ENCODE measurements around the gene MEGF6. TPM values are rescaled to one million over a fixed set of nuclear protein-coding genes. Genes with fewer than 3 reads are reported as not detected.

MEGF6 gene
- total RNA-seq, 1 donor from 2014 or later: 12.5 TPM

DNA sequence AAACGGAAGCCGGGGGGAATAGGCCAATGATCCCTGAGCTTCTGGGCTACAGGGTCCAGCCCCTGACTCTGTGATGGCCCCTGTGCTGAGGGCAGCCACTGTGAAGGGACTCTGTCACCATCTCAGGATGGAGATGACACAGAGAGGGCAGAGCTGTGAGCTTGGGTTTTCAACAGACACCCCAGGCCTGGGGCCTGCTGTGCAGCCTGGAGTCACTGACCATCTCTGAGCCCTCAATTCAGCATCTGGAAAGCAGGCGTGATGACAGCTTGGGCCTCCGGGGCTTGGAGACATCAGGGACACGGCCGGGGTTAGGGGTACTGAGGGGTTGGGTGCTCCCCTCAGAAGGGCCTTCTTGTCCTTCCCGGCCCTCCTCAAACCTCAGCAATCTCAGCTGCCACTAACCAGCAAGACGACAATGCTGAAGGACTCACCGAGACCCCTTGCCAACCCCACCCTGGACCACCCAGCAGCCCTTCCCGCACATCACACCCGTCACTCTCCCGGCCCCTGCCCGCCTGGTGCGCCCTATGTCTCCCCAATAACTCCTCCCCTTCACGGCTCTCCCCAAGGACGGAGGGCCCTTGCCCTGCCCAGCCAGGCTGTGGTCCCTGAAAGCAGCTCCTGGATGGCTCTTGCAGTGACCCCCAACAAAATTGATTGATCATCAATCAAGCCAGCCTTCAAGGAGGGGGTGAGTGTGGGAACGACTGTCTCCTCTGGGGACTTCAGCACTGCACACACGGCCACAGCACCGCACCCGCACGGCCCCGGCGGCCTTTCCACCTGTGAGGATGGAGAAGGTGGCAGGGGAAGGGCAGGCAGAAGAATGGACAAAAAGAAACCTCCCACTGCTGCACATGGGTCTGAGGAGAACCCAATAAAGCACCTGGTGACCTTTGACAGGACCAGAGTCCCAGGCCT lies 4.3 kb downstream of the MEGF6 start:
- no peak for ATAC-seq

GRCh38 chr1:3604997-3605823 lies 6.1 kb downstream of the MEGF6 start:
- ATAC-seq: no peak

DNA sequence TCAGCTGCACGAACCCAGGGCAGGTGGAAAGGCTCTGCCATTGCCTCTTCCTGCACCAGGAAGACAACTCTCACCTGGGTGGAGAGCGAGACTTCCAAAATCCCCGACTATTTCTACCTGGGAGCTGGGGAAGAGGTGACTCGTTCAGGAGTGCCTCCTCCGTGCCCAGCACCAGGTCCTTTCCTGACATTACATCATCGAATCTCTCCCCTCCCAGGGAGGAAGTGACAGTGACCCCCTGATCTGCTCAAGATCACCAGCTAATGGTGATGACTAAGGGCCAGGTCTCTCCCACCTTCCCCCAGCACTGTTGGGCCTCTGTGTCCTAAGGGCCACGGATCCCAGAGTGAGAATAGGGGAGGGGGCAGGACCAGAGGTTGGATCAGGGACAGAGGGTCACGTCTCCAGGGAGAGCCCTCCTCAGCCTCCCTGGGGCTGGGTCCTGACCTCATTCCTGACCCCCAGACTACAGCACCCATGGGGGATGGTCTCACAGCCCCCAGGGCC lies 6.8 kb downstream of the MEGF6 start:
- ATAC-seq: no peak

- no peak for ATAC-seq
These were observed 7.5 kb downstream of the MEGF6 start for GRCh38 chr1:3603571-3604467.

GRCh38 chr1:3603156-3603555 lies 8.2 kb downstream of the MEGF6 start:
- ATAC-seq: no peak

DNA sequence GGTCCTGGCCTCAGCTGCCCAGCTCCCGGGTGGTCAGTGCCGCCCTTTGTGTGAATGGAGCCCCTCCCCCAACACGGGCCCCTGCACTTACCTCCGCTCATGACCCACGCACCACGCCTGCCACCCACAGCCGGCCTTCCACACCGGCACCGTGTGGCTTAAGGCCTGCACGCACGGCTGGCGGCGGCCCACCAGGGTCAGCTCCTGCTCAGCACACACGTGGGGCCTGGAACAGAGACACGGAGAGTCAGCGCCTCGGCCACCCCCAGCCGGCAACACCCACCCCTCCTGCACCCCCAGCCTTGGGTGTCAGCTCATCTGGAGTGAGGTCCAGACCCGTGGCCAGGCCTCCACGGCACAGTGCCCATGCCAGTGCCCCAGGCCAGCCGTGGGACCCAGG lies 8.9 kb downstream of the MEGF6 start:
- no peak for ATAC-seq

DNA sequence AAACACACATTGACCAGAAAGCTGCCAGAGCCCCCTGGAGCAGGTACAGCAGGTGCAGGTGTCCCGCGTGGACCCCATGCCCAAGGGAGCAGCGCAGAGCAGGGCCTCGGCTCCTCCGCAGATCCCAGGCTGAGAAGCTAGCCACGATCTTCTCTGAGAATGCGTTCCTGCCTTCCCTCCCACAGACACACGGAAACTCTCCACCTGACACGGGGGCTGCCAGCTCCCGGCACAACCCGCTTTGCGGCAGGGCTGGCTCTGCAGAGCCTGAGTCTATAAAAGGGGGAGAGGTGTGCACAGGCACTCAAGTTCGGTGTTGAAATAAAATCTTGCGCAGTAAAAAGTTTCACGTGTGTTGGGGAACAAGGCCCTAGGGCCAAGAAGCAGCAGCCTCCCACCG lies 9.6 kb downstream of the MEGF6 start:
- no peak for ATAC-seq

- ATAC-seq: no peak
These were observed 11.0 kb downstream of the MEGF6 start for GRCh38 chr1:3600354-3600753.

DNA sequence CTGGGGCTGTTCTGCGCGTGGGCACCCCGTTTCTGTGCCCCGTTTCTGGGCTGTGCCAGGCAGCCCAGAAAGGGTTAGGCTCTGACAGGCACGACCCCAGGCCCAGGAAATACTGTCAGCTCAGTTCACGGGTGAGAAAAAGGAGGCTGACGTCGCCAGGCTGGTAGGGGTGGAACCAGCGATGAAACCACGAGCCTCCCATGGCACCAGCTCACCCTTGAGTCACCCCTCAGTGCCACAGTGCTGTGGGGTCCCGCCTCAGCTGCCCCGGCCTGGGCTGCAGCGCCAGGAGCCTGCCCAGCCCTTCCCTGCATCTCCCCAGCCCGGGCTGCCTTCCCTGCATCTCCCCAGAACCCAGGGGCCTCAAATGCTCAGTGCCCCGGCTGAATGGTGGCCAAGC lies 11.5 kb downstream of the MEGF6 start:
- no peak for ATAC-seq

DNA sequence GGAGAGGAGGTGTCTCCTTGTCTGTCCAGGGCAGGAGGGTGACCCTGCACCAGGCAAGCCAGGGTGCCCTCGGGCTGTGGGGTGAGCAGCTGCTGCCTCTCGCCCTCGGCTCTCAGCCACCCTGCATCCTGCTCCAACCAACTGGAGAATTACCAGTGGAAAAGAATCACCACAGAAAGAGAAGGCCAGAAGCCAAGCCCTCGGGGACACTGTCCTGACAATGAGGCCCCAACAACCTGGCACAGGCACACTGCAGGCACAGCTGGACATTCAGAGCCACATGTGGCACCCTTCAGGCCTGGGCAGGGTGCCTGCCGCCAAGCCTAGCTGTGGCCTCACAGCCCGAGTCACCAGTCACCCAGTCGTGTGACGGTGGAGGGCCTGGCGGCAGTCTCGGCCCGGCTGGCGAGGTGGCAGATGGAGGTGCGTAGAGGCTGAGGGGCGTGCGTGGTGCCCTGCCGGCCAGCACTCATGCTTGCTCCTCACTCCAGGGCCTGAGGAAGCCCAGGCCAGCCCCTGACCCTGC lies 12.0 kb downstream of the MEGF6 start:
- no peak for ATAC-seq

DNA sequence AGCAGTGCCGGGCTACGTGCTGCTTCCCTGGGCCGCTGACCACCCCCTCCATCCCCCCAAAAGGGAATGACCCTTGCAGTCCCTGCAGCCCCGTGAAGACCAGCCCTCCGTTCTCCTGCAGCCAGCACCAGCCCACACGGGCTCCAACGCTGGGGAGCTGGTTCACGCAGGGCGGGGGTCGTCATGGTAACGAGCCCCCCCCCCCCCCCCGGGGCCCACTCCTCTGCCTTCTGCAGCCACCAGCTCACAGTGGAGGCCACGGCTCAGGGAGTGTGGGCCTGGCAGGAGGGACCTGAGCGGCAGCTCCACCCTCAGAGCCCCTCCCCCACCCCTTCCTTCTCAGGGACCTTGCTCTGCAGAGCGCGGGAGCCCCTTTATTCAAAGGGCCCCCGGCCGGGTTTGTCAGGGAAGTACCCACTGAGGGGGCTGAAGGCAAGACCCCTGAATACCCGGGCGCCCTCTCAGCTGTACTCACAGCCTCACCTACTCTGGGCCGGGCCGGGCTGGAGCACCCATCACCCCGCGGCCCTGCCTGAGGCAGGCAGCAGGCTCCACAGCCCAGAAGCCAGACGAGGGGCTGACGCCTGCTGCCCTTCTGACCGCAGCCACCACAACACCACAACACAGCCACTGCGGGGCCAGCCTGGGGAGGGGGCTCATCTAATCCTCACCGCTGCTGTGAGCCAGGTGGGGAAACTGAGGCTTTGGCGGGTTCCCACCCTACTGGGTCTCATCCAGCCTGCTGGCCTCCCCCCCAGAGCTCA lies 12.6 kb downstream of the MEGF6 start:
- no peak for ATAC-seq

DNA sequence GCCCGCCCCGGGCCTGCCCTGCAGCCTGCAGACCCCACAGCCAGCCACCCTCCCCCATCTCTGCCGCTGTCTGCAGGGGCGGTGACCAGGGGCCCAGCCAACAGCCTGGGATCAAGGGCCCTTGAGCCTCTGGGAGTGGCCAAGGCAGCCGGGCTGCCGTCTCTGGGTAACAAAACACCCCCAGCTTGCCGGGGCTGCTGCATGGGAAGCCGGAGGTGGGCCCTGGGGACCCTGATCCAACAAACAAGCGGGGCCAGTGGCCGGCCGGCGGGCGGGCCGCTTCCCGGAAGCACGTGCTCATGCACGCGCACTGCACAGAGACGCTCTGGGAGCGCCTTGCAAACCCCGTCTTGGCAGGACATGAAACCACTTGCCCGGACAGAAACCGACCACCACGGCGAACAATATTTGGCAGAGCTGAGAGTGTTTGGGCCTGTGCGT lies 13.2 kb downstream of the MEGF6 start:
- ATAC-seq: no peak

GRCh38 chr1:3597599-3597964 lies 13.7 kb downstream of the MEGF6 start:
- ATAC-seq: no peak

- no peak for ATAC-seq
These were observed 14.4 kb downstream of the MEGF6 start for GRCh38 chr1:3596663-3597598.

GRCh38 chr1:3595949-3596348 lies 15.4 kb downstream of the MEGF6 start:
- no peak for ATAC-seq

DNA sequence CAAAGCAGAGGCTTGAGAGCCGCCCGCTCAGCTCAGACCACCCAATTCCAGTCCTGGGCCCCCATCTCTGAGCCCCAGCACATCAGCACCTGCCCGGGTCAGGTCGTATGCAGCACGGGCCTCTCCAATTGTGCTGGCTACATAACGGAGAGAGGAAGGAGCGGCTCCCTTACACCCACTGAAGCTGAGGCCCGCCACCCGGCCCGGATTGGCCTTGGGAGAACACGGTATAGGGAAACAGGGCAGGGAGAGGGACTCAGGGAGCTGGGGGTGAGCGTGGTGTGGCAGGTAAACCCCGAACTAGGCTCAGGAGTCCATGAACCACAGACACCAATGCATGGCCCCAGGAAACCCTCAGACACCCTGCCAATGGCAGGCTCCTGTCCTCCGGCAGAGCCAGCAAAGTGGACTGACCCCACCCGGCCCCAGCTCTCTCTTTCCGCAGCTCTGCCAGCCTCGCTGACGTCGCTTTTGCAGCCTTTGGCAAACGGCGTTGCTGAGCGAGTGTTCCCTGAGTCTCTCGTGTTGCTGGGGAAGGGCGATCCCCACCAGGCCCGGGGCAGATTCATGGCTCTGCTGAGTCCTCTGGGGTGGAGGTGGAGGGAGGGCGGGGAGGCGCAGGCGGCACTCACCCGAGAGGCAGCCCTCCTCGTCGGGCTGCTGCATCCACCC lies 16.5 kb downstream of the MEGF6 start:
- no peak for ATAC-seq

- no peak for ATAC-seq
These were observed 17.6 kb downstream of the MEGF6 start for GRCh38 chr1:3593745-3594144.

DNA sequence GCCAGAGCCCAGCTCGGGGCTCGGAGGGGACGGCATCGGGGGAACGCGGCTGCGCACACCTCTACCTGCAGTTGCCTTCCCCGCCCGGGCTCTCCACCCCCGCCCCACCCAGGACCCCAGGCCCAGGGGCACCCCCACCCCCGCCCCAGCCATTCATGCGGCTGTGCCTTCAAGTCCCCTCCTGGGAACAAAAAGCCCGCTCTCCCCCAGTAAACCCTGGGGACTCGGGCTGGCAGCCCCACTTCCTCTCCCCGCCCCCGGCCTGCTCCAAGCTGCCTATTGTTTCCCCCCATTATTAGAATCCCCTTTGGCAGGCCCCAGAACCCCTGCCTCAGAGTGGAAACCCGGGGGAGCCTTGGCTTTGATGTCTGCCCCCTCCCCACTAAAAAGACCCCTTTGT lies 18.0 kb downstream of the MEGF6 start:
- ATAC-seq: no peak

Measured in esophagus mucosa (tissue), 1 donor.